ENCODE measurements around the gene ARMC7. TPM values are rescaled to one million over a fixed set of nuclear protein-coding genes. Genes with fewer than 3 reads are reported as not detected.

The ARMC7 gene
- total and polyA plus RNA-seq, 2 of the 13 experiments (the other 11 are each of a cell fraction or from before 2014, with no cell fraction given) = 3.9 to 4.2 TPM

DNA sequence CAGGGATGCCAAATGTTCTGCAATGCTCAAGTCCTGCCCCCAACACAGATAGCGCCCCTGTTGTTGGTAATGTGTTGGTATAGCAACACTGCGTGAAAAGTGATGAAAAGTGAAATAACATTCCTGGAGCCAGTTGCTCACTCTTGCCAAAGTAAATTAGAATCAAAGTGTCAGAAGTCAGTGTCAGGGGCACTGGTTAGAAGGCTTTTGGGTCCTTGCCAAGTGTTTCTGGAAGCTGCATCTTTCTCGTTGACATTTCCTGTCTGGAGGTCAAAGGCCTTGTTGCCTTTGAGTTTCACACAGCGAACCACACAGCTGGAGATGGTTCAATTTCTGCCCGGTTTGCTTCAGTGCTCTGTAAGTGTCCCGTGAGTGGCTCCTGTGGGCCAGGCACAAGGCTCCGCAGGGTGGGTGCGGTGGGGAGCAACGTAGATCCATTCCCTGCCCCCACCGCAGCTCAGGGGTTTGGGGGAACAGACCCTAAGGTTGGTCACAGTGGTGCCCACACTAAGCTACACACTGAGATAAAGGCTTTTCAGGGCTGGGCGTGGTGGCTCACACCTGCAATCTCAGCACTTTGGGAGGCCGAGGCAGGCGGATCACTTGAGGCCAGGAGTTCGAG is 25.6 kb upstream of the ARMC7 start (continued):
- TF ChIP-seq, protein P1, sequence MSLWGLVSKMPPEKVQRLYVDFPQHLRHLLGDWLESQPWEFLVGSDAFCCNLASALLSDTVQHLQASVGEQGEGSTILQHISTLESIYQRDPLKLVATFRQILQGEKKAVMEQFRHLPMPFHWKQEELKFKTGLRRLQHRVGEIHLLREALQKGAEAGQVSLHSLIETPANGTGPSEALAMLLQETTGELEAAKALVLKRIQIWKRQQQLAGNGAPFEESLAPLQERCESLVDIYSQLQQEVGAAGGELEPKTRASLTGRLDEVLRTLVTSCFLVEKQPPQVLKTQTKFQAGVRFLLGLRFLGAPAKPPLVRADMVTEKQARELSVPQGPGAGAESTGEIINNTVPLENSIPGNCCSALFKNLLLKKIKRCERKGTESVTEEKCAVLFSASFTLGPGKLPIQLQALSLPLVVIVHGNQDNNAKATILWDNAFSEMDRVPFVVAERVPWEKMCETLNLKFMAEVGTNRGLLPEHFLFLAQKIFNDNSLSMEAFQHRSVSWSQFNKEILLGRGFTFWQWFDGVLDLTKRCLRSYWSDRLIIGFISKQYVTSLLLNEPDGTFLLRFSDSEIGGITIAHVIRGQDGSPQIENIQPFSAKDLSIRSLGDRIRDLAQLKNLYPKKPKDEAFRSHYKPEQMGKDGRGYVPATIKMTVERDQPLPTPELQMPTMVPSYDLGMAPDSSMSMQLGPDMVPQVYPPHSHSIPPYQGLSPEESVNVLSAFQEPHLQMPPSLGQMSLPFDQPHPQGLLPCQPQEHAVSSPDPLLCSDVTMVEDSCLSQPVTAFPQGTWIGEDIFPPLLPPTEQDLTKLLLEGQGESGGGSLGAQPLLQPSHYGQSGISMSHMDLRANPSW (CRISPR knock-in tag; IDR thresholded peaks at IDR 0.05; ENCODE audit: borderline replicate concordance) = peak; percentile 89; the same call in 1 of the 2 replicates
- TF ChIP-seq, protein P2, sequence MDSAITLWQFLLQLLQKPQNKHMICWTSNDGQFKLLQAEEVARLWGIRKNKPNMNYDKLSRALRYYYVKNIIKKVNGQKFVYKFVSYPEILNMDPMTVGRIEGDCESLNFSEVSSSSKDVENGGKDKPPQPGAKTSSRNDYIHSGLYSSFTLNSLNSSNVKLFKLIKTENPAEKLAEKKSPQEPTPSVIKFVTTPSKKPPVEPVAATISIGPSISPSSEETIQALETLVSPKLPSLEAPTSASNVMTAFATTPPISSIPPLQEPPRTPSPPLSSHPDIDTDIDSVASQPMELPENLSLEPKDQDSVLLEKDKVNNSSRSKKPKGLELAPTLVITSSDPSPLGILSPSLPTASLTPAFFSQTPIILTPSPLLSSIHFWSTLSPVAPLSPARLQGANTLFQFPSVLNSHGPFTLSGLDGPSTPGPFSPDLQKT (CRISPR knock-in tag; IDR thresholded peaks at IDR 0.05; ENCODE audit: borderline replicate concordance) = no peak
- TF ChIP-seq ZNF326 (CRISPR knock-in tag; IDR thresholded peaks at IDR 0.05; ENCODE audit: borderline replicate concordance) (no peak), SMAD3 (CRISPR knock-in tag; IDR thresholded peaks at IDR 0.05) (peak; percentile 83; the same call in 1 of the 2 replicates), RARG (CRISPR knock-in tag; IDR thresholded peaks at IDR 0.05; ENCODE audit: low read depth) (no peak), PITX1 (CRISPR knock-in tag; IDR thresholded peaks at IDR 0.05) (peak; percentile 90), ZSCAN30 (CRISPR knock-in tag; IDR thresholded peaks at IDR 0.05) (no peak), ZZZ3 (CRISPR knock-in tag; IDR thresholded peaks at IDR 0.05; ENCODE audit: borderline replicate concordance) (no peak), ZFP82 (CRISPR knock-in tag; IDR thresholded peaks at IDR 0.05; ENCODE audit: borderline replicate concordance) (no peak), SP2 (CRISPR knock-in tag; IDR thresholded peaks at IDR 0.05) (no peak), ZNF143 (CRISPR knock-in tag; IDR thresholded peaks at IDR 0.05) (no peak), ZNF891 (CRISPR knock-in tag; IDR thresholded peaks at IDR 0.05) (no peak), CENPT (CRISPR knock-in tag; IDR thresholded peaks at IDR 0.05; ENCODE audit: low read depth) (no peak), THAP11 (CRISPR knock-in tag; IDR thresholded peaks at IDR 0.05) (peak; percentile 80), NCOA5 (CRISPR knock-in tag; IDR thresholded peaks at IDR 0.05) (no peak), ZNF30 (CRISPR knock-in tag; IDR thresholded peaks at IDR 0.05) (no peak), ZNF253 (CRISPR knock-in tag; IDR thresholded peaks at IDR 0.05; ENCODE audit: borderline replicate concordance) (no peak), POLR2AphosphoS2 (IDR thresholded peaks at IDR 0.05; ENCODE audit: low read depth, low read length) (no peak)
- TF ChIP-seq, protein P3, sequence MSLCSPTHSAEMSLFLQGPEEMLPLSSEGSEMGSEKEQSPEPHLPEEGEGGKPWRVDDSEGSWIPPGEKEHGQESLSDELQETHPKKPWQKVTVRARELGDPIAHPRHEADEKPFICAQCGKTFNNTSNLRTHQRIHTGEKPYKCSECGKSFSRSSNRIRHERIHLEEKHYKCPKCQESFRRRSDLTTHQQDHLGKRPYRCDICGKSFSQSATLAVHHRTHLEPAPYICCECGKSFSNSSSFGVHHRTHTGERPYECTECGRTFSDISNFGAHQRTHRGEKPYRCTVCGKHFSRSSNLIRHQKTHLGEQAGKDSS (CRISPR knock-in tag; IDR thresholded peaks at IDR 0.05; ENCODE audit: borderline replicate concordance, low read depth) = peak; percentile 55; the same call in 1 of the 2 replicates
- TF ChIP-seq, protein P4, sequence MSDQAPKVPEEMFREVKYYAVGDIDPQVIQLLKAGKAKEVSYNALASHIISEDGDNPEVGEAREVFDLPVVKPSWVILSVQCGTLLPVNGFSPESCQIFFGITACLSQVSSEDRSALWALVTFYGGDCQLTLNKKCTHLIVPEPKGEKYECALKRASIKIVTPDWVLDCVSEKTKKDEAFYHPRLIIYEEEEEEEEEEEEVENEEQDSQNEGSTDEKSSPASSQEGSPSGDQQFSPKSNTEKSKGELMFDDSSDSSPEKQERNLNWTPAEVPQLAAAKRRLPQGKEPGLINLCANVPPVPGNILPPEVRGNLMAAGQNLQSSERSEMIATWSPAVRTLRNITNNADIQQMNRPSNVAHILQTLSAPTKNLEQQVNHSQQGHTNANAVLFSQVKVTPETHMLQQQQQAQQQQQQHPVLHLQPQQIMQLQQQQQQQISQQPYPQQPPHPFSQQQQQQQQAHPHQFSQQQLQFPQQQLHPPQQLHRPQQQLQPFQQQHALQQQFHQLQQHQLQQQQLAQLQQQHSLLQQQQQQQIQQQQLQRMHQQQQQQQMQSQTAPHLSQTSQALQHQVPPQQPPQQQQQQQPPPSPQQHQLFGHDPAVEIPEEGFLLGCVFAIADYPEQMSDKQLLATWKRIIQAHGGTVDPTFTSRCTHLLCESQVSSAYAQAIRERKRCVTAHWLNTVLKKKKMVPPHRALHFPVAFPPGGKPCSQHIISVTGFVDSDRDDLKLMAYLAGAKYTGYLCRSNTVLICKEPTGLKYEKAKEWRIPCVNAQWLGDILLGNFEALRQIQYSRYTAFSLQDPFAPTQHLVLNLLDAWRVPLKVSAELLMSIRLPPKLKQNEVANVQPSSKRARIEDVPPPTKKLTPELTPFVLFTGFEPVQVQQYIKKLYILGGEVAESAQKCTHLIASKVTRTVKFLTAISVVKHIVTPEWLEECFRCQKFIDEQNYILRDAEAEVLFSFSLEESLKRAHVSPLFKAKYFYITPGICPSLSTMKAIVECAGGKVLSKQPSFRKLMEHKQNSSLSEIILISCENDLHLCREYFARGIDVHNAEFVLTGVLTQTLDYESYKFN (CRISPR knock-in tag; conservative IDR thresholded peaks at IDR 0.05) = peak; percentile 94
- TF ChIP-seq, protein P5, sequence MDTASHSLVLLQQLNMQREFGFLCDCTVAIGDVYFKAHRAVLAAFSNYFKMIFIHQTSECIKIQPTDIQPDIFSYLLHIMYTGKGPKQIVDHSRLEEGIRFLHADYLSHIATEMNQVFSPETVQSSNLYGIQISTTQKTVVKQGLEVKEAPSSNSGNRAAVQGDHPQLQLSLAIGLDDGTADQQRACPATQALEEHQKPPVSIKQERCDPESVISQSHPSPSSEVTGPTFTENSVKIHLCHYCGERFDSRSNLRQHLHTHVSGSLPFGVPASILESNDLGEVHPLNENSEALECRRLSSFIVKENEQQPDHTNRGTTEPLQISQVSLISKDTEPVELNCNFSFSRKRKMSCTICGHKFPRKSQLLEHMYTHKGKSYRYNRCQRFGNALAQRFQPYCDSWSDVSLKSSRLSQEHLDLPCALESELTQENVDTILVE (CRISPR knock-in tag; IDR thresholded peaks at IDR 0.05) = peak; percentile 81
